NB4 (cell line): ENCODE measurements around the gene LSM2.

Experiments
- DNase-seq: peaks from one replicate; pipeline ENCODE4 v3.0.0; 2010; ENCODE audit warnings: low read depth
- H3K4me3 ChIP-seq: one replicate; pipeline ENCODE4 v1.5.1; 2011; ENCODE audit warnings: mild to moderate bottlenecking, low read depth, low read length, moderate library complexity
- CTCF ChIP-seq: IDR thresholded peaks from one replicate; pipeline ENCODE4 v1.5.1; 2012; ENCODE audit warnings: low read depth, low read length
- MAX ChIP-seq: IDR thresholded peaks from 2 replicates; pipeline ENCODE4 v1.6.1; 2011; ENCODE audit warnings: low read depth, low read length
- MYC ChIP-seq: IDR thresholded peaks from 2 replicates; pipeline ENCODE4 v1.6.1; 2011; ENCODE audit warnings: low read depth, low read length
- POLR2A ChIP-seq: IDR thresholded peaks from 2 replicates; pipeline ENCODE4 v1.6.1; 2011; ENCODE audit warnings: mild to moderate bottlenecking; ENCODE audit not compliant: insufficient read length; ENCODE audit errors: extremely low read depth

Gene LSM2

DNA sequence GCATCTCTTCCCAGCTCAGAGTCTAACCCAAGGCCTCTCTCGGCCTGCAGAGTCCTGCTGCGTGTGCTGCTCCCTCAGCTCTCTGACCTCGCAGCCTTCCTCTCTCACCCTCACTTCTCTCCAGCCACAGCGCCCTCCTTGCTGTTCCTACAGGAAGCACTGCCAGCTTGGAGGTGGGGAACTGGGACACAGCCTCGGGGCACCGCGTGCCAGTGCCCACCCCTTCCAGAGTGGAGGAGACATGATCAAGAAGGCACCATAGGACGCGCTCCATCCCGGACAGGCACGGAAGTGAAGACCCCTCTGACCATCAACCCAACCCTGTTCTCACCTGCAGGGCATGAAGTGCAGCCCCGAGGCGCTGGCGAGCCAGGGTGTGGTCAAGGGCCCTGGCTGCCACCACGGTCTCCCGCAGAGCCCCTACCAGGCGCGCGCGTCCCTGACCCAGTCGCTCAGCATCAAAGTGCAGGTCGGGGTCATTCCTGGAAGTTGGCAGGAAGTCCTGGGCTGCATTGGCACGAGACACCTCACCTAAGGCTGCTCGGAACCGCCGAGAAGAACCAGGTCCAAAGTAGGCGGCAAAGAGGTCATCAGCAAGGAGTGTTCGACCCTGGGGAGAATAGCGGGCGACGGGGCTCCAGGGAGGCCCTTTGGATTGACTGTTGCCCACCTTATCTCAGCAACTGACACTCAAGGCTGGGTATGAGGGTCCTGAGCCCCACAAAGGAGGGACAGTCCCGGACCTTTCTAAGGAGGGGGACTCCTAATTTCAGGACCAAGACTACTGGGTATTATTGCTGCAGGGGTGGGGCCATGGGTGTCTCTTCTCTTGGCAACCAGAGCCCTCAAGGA lies 30.9 kb downstream of the LSM2 start:
- H3K4me3 ChIP-seq = no peak overlapping the region
- DNase-seq = no peak
- TF ChIP-seq POLR2A (no peak), CTCF (no peak), MAX (no peak), MYC (no peak)

GRCh38 chr6:31775184-31775583 lies 31.6 kb downstream of the LSM2 start:
- no peak overlapping the region for H3K4me3 ChIP-seq
- TF ChIP-seq MYC (no peak), CTCF (no peak), MAX (no peak), POLR2A (no peak)
- DNase-seq = no peak

DNA sequence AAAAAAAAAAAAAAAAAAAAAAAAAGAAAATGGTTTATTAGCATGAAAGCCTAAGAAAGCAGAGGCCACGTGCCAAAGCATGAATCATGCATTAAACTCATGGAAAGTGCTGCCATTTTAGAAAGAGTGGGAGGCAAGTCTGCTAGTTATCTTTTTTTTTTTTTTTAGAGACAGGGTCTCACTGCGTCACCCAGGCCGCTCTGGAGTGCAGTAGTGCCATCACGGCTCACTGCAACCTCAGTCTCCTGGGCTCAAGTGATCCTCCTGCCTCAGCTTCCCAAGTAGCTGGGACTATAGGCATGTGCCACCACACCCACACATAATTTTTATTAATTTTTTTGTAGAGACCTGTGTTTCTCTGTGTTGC lies 34.8 kb downstream of the LSM2 start:
- no peak overlapping the region for H3K4me3 ChIP-seq
- no peak for DNase-seq
- TF ChIP-seq POLR2A (no peak), MYC (no peak), CTCF (no peak), MAX (no peak)

DNA sequence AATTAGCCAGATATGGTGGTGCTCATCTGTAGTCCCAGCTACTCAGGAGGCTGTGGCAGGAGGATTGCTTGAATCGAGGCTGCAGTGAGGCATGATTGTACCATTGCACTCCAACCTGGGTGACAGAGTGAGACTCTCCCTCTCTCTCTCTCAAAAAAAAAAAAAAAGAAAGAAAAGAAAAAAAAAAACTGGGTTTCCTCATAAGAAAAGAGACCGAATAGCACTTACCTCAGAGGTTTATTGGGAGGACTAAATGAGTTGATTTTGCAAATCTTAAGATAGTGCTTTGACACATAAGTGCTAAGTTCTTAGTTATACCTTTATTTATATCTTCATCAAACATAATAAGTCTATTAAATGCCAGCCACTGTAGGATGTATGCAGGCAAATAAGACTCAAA lies 35.9 kb downstream of the LSM2 start:
- no peak for DNase-seq
- no peak overlapping the region for H3K4me3 ChIP-seq
- TF ChIP-seq POLR2A (no peak), CTCF (no peak), MAX (no peak), MYC (no peak)

DNA sequence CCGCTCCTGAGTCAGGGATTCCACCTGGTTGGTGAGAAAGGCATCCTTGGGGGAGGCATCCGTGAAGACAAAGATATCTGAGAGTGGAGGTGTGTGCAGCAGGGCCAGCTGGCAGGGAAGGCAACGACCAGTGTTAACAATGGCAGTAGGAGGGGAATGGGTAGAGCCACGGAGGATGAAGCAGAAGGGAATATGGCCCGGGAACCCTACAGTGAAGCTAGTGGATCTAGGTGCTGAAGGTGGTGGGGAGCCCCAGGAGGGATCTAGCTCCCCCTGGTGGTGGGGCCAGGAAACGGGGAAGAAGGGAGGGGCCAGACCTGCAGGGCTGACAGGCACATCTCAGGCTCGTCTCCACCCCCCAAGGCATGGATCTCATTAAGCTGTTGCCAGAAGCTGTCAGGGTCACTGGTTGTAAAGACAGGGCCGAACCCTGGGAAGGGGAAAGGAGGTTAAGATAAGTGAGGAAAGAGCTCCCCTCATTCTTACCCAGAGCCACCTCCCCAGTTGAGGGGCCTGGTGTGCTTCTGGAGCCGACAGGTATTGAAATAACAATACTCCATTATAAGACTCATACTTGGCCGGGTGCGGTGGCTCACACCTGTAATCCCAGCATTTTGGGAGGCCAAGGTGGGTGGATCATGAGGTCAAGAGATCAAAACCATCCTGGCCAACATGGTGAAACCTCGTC lies 36.9 kb downstream of the LSM2 start:
- TF ChIP-seq POLR2A (no peak), CTCF (peak; percentile 96), MAX (0 out of 2 replicates have a peak, but pooled peaks have one; percentile 35), MYC (0 out of 2 replicates have a peak, but pooled peaks have one; percentile 11)
- no peak overlapping the region for H3K4me3 ChIP-seq
- DNase-seq = peak; percentile 83
